Thoracic aorta (tissue), 2 donors: ENCODE measurements around the gene IGSF21. TPM values are rescaled to one million over a fixed set of nuclear protein-coding genes. Genes with fewer than 3 reads are reported as not detected.

Experiments used
- ATAC-seq: fragments of 150-250 bp; one replicate; pipeline ENCODE4 v1.8.0; 2017; ENCODE audit warnings: low read depth; ENCODE audit not compliant: insufficient number of reproducible peaks, low FRiP score
- DNase-seq: peaks from one replicate; pipeline ENCODE4 v3.0.0-alpha.2; 2020; ENCODE audit warnings: low spot score
- H3K27ac ChIP-seq, 2 donors: fragments of 200-600 bp; sonication (generic); 1 replicate in 1 of 2; 2 replicates in 1 of 2; pipeline ENCODE4 v1.5.1; 2016; ENCODE audit warnings: mild to moderate bottlenecking in 2 of 2, moderate library complexity in 2 of 2
- H3K27me3 ChIP-seq: fragments of 200-600 bp; sonication (generic); replicated peaks from 2 replicates; pipeline ENCODE4 v1.6.0; 2016; ENCODE audit warnings: mild to moderate bottlenecking; ENCODE audit not compliant: insufficient read depth
- H3K36me3 ChIP-seq: fragments of 200-600 bp; sonication (generic); one replicate; pipeline ENCODE4 v1.5.1; 2016
- H3K4me1 ChIP-seq, 2 donors: fragments of 200-600 bp; sonication (generic); 1 replicate in 1 of 2; 2 replicates in 1 of 2; pipeline versions ENCODE4 v1.5.1 to v1.6.0; 2016; ENCODE audit warnings: low read depth in 2 of 2, mild to moderate bottlenecking in 1 of 2; ENCODE audit not compliant: control insufficient read depth in 1 of 2
- H3K4me3 ChIP-seq: fragments of 200-600 bp; sonication (generic); 2 replicates; pipeline ENCODE4 v1.5.1; 2016; ENCODE audit warnings: mild to moderate bottlenecking
- H3K9me3 ChIP-seq: fragments of 200-600 bp; sonication (generic); 2 replicates; pipeline ENCODE4 v1.5.1; 2016
- CTCF ChIP-seq: fragments of 200-600 bp; sonication (generic); IDR thresholded peaks from one replicate; pipeline ENCODE4 v1.5.1; 2019; ENCODE audit warnings: antibody characterized with exemption
- total RNA-seq, 2 donors: library from RNA; depleted of rRNA; stranded (reverse); fragments of >200 nt; gene quantifications; one replicate each; pipeline versions ENCODE4 v1.1.0 to v1.2.3, GENCODE V29; 2016

IGSF21 gene
- total RNA-seq, 2 donors from 2014 or later: 5.0 to 10.9 TPM

- TF ChIP-seq CTCF: no peak
- no peak for ATAC-seq
- DNase-seq: no peak
- no peaks in the 10 kb centered on the region for H3K36me3 ChIP-seq
- no peaks in the 10 kb centered on the region for H3K9me3 ChIP-seq
- H3K27me3 ChIP-seq: no peaks in the 10 kb centered on the region
- no peak overlapping the region for H3K27ac ChIP-seq
- H3K4me3 ChIP-seq: no peak overlapping the region
- H3K4me1 ChIP-seq: no peaks in the 10 kb centered on the region
These were observed 59.3 kb downstream of the IGSF21 start for GRCh38 chr1:18166929-18167328.

GRCh38 chr1:18170444-18170843 lies 62.8 kb downstream of the IGSF21 start:
- no peak for ATAC-seq
- Histone ChIP-seq H3K27me3 (no peaks in the 10 kb centered on the region), H3K27ac (no peak overlapping the region)

GRCh38 chr1:18174037-18174436 lies 66.4 kb downstream of the IGSF21 start:
- Histone ChIP-seq H3K9me3 (no peaks in the 10 kb centered on the region), H3K4me1 (no peaks in the 10 kb centered on the region), H3K4me3 (no peak overlapping the region), H3K36me3 (no peaks in the 10 kb centered on the region), H3K27ac (no peak overlapping the region), H3K27me3 (no peaks in the 10 kb centered on the region)
- DNase-seq: no peak
- ATAC-seq: no peak
- TF ChIP-seq CTCF: no peak

More at GRCh38 chr1:18170444-18170843, 62.8 kb downstream of the IGSF21 start:
- H3K4me1 ChIP-seq: no peaks in the 10 kb centered on the region
- H3K4me3 ChIP-seq: no peak overlapping the region
- no peaks in the 10 kb centered on the region for H3K9me3 ChIP-seq
- no peaks in the 10 kb centered on the region for H3K36me3 ChIP-seq
- TF ChIP-seq CTCF: no peak
- no peak for DNase-seq

- DNase-seq: no peak
- Histone ChIP-seq H3K4me3 (no peak overlapping the region), H3K9me3 (no peaks in the 10 kb centered on the region), H3K27me3 (no peaks in the 10 kb centered on the region), H3K27ac (no peak overlapping the region), H3K36me3 (no peaks in the 10 kb centered on the region), H3K4me1 (no peaks in the 10 kb centered on the region)
- no peak for ATAC-seq
- TF ChIP-seq CTCF: no peak
These were observed 67.5 kb downstream of the IGSF21 start for GRCh38 chr1:18175051-18175450.

- Histone ChIP-seq H3K27ac (no peak overlapping the region), H3K9me3 (no peaks in the 10 kb centered on the region), H3K4me1 (no peaks in the 10 kb centered on the region), H3K4me3 (no peak overlapping the region), H3K36me3 (no peaks in the 10 kb centered on the region), H3K27me3 (no peaks in the 10 kb centered on the region)
- DNase-seq (no peak), ATAC-seq (no peak)
- no peak for TF ChIP-seq CTCF
These were observed 68.2 kb downstream of the IGSF21 start for GRCh38 chr1:18175530-18176377.
